Caco-2 (cell line): ENCODE measurements around the gene PHACTR1. TPM values are rescaled to one million over a fixed set of nuclear protein-coding genes. Genes with fewer than 3 reads are reported as not detected.
"Not testable (repeated sequence)": the region's sequence is repeated elsewhere in the genome, so short reads cannot be mapped to it uniquely, and the experiment has no call there.

Experiments
- BruUV-seq: library from RNA; stranded (reverse); fragments of 400-500 nt; replicated peaks from 2 replicates; lab custom pipeline; 2021; lab: Mats Ljungman, UMichigan
- CTCF ChIA-PET: fragments of 300-600 bp; sonication (Branson Sonifier 250); formaldehyde crosslinking; loops from one replicate; lab custom pipeline; 2022; ENCODE audit warnings: antibody characterized with exemption; lab: Charles Lee
- POLR2A ChIA-PET: fragments of 300-600 bp; sonication (Branson Sonifier 250); formaldehyde crosslinking; loops from one replicate; lab custom pipeline; 2022; ENCODE audit warnings: antibody characterized with exemption; lab: Charles Lee
- DNase-seq, 2 experiments: peaks; one replicate each; pipeline versions ENCODE4 v3.0.0 to v3.0.0-alpha.2; 2020 to 2022
- H3K27me3 ChIP-seq: replicated peaks from 2 replicates; pipeline ENCODE4 v1.6.0; 2011; ENCODE audit warnings: low read length; ENCODE audit not compliant: control insufficient read depth, insufficient read depth
- H3K36me3 ChIP-seq: 2 replicates; pipeline ENCODE4 v1.5.1; 2011; ENCODE audit warnings: low read length; ENCODE audit not compliant: control insufficient read depth, insufficient read depth
- H3K4me1 ChIP-seq: fragments of 250-450 bp; sonication (Bioruptor Pico); 2 replicates; pipeline ENCODE4 v1.5.1; 2020; ENCODE audit warnings: mild to moderate bottlenecking
- H3K4me3 ChIP-seq: 2 replicates; pipeline ENCODE4 v1.5.1; 2011; ENCODE audit warnings: low read depth, mild to moderate bottlenecking, control low read depth, low read length
- H3K9me3 ChIP-seq: fragments of 250-450 bp; sonication (Bioruptor Pico); 2 replicates; pipeline ENCODE4 v1.5.1; 2020; ENCODE audit warnings: mild to moderate bottlenecking, moderate library complexity
- H3K27ac Mint-ChIP-seq: one replicate; pipeline ENCODE4 v1.8.0; 2022; ENCODE audit warnings: mixed read lengths; ENCODE audit not compliant: unreplicated experiment
- H3K27me3 Mint-ChIP-seq: one replicate; pipeline ENCODE4 v1.8.0; 2022; ENCODE audit warnings: mixed read lengths; ENCODE audit not compliant: insufficient read depth, unreplicated experiment
- H3K36me3 Mint-ChIP-seq: one replicate; pipeline ENCODE4 v1.8.0; 2022; ENCODE audit warnings: mild to moderate bottlenecking, mixed read lengths; ENCODE audit not compliant: insufficient read depth, unreplicated experiment
- H3K4me1 Mint-ChIP-seq: one replicate; pipeline ENCODE4 v1.8.0; 2022; ENCODE audit warnings: low read depth, mixed read lengths; ENCODE audit not compliant: unreplicated experiment
- H3K4me3 Mint-ChIP-seq: one replicate; pipeline ENCODE4 v1.8.0; 2022; ENCODE audit warnings: mild to moderate bottlenecking, moderate library complexity, mixed read lengths; ENCODE audit not compliant: unreplicated experiment
- H3K9me3 Mint-ChIP-seq: one replicate; pipeline ENCODE4 v1.8.0; 2022; ENCODE audit warnings: mixed read lengths; ENCODE audit not compliant: unreplicated experiment
- intact Hi-C: fragments of 100-400 bp; cut with micrococcal nuclease; formaldehyde crosslinking; loops from one replicate; pipeline ENCODE4 v1.10.0; 2022; ENCODE audit not compliant: unreplicated experiment
- total RNA-seq: library from RNA; stranded (reverse); gene quantifications from 2 replicates; pipeline ENCODE4 v1.2.3, GENCODE V29; 2022
- TF ChIP-seq, protein P1 (sequence below), 2 experiments: fragments of 200-600 bp in 1 of 2; IDR thresholded peaks; 1 replicate in 1 of 2; 2 replicates in 1 of 2; pipeline versions ENCODE4 v1.5.1 to v1.8.0; 2011 to 2022; ENCODE audit warnings: antibody characterized with exemption in 1 of 2, control low read depth in 1 of 2, inconsistent platforms in 1 of 2, low read depth in 1 of 2, low read length in 1 of 2, mild to moderate bottlenecking in 1 of 2, moderate library complexity in 1 of 2; ENCODE audit not compliant: insufficient read depth in 1 of 2, severe bottlenecking in 1 of 2, unreplicated experiment in 1 of 2

The PHACTR1 gene
- total RNA-seq, 1 experiment from 2014 or later, result 0.41 TPM

DNA sequence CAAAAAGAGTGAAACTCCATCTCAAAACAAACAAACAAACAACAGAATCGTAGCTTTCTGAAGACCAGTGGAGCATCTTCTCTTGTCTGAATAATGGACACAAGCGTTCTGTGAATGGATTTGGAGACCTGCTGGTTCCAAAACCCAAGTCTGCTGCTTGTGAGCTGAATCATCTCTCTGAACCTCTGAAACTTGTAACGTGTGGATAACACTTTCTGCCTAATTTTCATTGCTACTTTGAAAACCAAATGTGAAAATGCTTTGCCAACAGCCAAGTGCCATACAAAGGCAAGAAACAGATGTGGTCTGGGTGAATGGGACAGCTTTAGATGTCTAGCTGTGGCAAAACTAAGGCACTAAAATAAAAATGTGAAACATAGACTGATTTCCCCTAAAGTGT, 44.3 kb downstream of the PHACTR1 start:
- POLR2A ChIA-PET, result no interaction called here
- no peaks in the 10 kb centered on the region for H3K4me1 Mint-ChIP-seq
- H3K36me3 ChIP-seq, result no peaks in the 10 kb centered on the region
- CTCF ChIA-PET, result no interaction called here
- BruUV-seq, result no TSS peak
- H3K9me3 Mint-ChIP-seq, result no peaks in the 10 kb centered on the region
- DNase-seq, result no peak
- intact Hi-C loops, result no loop called here
- no peak overlapping the region for H3K27ac Mint-ChIP-seq
- H3K4me3 Mint-ChIP-seq, result no peak overlapping the region
- H3K4me3 ChIP-seq, result no peak overlapping the region
- TF ChIP-seq, protein P1, sequence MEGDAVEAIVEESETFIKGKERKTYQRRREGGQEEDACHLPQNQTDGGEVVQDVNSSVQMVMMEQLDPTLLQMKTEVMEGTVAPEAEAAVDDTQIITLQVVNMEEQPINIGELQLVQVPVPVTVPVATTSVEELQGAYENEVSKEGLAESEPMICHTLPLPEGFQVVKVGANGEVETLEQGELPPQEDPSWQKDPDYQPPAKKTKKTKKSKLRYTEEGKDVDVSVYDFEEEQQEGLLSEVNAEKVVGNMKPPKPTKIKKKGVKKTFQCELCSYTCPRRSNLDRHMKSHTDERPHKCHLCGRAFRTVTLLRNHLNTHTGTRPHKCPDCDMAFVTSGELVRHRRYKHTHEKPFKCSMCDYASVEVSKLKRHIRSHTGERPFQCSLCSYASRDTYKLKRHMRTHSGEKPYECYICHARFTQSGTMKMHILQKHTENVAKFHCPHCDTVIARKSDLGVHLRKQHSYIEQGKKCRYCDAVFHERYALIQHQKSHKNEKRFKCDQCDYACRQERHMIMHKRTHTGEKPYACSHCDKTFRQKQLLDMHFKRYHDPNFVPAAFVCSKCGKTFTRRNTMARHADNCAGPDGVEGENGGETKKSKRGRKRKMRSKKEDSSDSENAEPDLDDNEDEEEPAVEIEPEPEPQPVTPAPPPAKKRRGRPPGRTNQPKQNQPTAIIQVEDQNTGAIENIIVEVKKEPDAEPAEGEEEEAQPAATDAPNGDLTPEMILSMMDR (IDR thresholded peaks at IDR 0.05; ENCODE audit: insufficient read depth in 1 of 2, low read depth in 1 of 2, low read length in 1 of 2, severe bottlenecking in 1 of 2, unreplicated experiment in 1 of 2), result no peak
- H3K36me3 Mint-ChIP-seq, result no peaks in the 10 kb centered on the region
- H3K27me3 ChIP-seq, result no peaks in the 10 kb centered on the region; the same call in 1 of the 2 replicates
- H3K27me3 Mint-ChIP-seq, result peaks cover 21% of the 10 kb centered on the region
- H3K9me3 ChIP-seq, result no peaks in the 10 kb centered on the region
- H3K4me1 ChIP-seq, result no peaks in the 10 kb centered on the region

DNA sequence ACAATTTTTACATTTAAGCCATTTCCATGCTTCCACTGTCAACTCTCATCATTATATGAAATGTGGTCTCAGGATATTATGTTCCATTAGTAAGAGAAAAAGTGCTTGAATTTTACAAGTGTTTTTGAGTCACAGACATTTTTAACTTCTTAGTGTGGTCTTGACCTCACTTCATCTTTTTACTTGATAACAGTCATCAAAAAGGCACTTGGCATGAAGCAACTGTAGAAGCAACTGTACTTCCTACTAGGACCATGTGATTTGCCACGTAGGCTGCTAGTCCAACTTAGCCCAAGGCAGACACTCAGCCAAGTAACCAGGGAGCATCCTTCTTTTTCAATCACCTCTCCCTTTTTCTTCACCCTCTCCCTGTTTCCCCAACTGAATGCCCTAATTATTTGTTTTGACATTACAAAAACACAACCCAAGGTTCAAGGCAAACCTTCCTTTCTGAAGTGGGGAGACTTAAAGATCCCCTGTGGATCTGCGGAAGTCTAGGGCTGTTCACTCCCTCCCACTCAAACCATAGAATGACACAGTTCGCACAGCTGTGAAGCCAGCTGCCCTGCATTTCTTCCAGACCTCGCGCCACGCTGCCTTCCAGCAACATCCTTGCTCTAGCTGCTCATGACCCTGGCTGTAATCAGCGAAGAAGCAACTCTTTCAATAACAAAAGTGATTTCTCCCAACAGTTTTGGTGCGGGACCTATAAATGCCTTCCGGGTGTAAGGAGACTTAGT, 45.0 kb downstream of the PHACTR1 start:
- ChIA-PET POLR2A (no interaction called here), CTCF (no interaction called here)
- peaks cover 21% of the 10 kb centered on the region for H3K27me3 Mint-ChIP-seq
- no TSS peak for BruUV-seq
- Histone ChIP-seq H3K4me3 (no peak overlapping the region), H3K36me3 (no peaks in the 10 kb centered on the region), H3K27me3 (no peaks in the 10 kb centered on the region; the same call in 1 of the 2 replicates), H3K4me1 (no peaks in the 10 kb centered on the region), H3K9me3 (no peaks in the 10 kb centered on the region)
- intact Hi-C loops, result no loop called here
- H3K4me1 Mint-ChIP-seq, result no peaks in the 10 kb centered on the region
- H3K4me3 Mint-ChIP-seq, result no peak overlapping the region
- TF ChIP-seq, protein P1 (IDR thresholded peaks at IDR 0.05; ENCODE audit: insufficient read depth in 1 of 2, low read depth in 1 of 2, low read length in 1 of 2, severe bottlenecking in 1 of 2, unreplicated experiment in 1 of 2), result no peak
- no peaks in the 10 kb centered on the region for H3K36me3 Mint-ChIP-seq
- H3K27ac Mint-ChIP-seq, result no peak overlapping the region
- no peaks in the 10 kb centered on the region for H3K9me3 Mint-ChIP-seq
- DNase-seq, result no peak

DNA sequence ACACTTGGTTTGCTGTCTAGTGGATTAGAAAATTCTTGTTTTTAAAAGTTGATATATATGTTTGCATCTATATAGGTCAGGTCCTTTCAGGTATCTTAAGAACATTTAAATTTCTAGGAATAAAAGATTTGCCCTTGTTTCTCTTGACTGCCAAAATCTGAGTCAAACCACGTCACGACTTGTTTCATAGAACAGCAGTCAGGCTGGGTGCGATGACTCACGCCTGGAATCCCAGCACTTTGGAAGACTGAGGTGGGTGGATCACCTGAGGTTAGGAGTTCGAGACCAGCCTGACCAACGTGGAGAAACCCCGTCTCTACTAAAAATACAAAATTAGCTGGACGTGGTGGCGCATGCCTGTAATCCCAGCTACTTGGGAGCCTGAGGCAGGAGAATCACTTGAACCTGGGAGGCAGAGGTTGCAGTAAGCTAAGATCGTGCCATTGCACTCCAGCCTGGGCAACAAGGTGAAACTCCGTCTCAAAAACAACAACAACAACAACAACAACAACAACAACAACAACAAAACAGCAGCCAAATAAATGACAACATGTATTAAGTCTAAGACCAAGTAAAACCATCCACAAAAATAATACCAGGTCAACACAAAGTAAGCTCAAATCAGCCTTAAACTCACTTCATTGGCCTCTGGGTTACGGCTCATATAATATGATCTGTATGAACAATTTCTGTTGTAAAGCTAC, 46.3 kb downstream of the PHACTR1 start:
- H3K4me3 ChIP-seq, H3K36me3 ChIP-seq, POLR2A ChIA-PET, H3K9me3 Mint-ChIP-seq, H3K9me3 ChIP-seq, H3K27me3 ChIP-seq, DNase-seq, H3K4me1 ChIP-seq, BruUV-seq, H3K36me3 Mint-ChIP-seq, intact Hi-C loops, CTCF ChIA-PET, H3K27ac Mint-ChIP-seq, H3K4me1 Mint-ChIP-seq, H3K4me3 Mint-ChIP-seq: not testable (repeated sequence)
- peaks cover 12% of the 10 kb centered on the region for H3K27me3 Mint-ChIP-seq
